CD4-positive, alpha-beta T cell treated with Interleukin-17A for 4 hours (primary cell): Measurements from ENCODE around the gene ZCCHC7.
"Not testable (repeated sequence)": the region's sequence is repeated elsewhere in the genome, so short reads cannot be mapped to it uniquely, and the experiment has no call there.

Source experiments
- DNase-seq: peaks from one replicate; pipeline ENCODE4 v3.0.0-alpha.2; 2020; ENCODE audit warnings: mixed read lengths

ZCCHC7 gene

GRCh38 chr9:37381094-37381741 is 260.8 kb downstream of the ZCCHC7 start:
- no peak for DNase-seq

- DNase-seq, result no peak
Measured at GRCh38 chr9:37382161-37382981, 262.0 kb downstream of the ZCCHC7 start.

GRCh38 chr9:37382982-37383357 is 262.6 kb downstream of the ZCCHC7 start:
- no peak for DNase-seq

GRCh38 chr9:37383393-37383792 is 263.0 kb downstream of the ZCCHC7 start:
- no peak for DNase-seq

- no peak for DNase-seq
Measured at GRCh38 chr9:37383876-37384746, 263.7 kb downstream of the ZCCHC7 start.

- DNase-seq, result no peak
Measured at GRCh38 chr9:37385286-37385685, 264.9 kb downstream of the ZCCHC7 start.

- no peak for DNase-seq
Measured at GRCh38 chr9:37386988-37387387, 266.6 kb downstream of the ZCCHC7 start.

- DNase-seq, result peak; percentile 44
Measured at GRCh38 chr9:37390759-37391158, 270.4 kb downstream of the ZCCHC7 start.

GRCh38 chr9:37392272-37392671 is 271.9 kb downstream of the ZCCHC7 start:
- DNase-seq, result no peak

GRCh38 chr9:37395229-37395628 is 274.9 kb downstream of the ZCCHC7 start:
- no peak for DNase-seq

- DNase-seq, result no peak
Measured at GRCh38 chr9:37395663-37396062, 275.3 kb downstream of the ZCCHC7 start.

- not testable (repeated sequence) for DNase-seq
Measured at GRCh38 chr9:37397948-37398347, 277.6 kb downstream of the ZCCHC7 start.

GRCh38 chr9:37398464-37399025 is 278.2 kb downstream of the ZCCHC7 start:
- no peak for DNase-seq

GRCh38 chr9:37399336-37399735 is 279.0 kb downstream of the ZCCHC7 start:
- DNase-seq, result no peak

- DNase-seq, result no peak
Measured at GRCh38 chr9:37404590-37404989, 284.2 kb downstream of the ZCCHC7 start.

- DNase-seq, result no peak
Measured at GRCh38 chr9:37405350-37405749, 285.0 kb downstream of the ZCCHC7 start.

- DNase-seq, result no peak
Measured at GRCh38 chr9:37405764-37406380, 285.5 kb downstream of the ZCCHC7 start.

GRCh38 chr9:37406603-37407401 is 286.4 kb downstream of the ZCCHC7 start:
- DNase-seq, result no peak

- DNase-seq, result no peak
Measured at GRCh38 chr9:37407468-37407867, 287.1 kb downstream of the ZCCHC7 start.
